Left lung (tissue), 14 donors: ENCODE measurements around the gene FAM229A. TPM values are rescaled to one million over a fixed set of nuclear protein-coding genes. Genes with fewer than 3 reads are reported as not detected.

Source experiments
- ATAC-seq: fragments of 200-7000 bp; cut with Tn5 transposase; one replicate; pipeline ENCODE4 v1.9.1; 2020; ENCODE audit warnings: moderate library complexity
- DNase-seq, 4 donors: peaks; one replicate each; pipeline ENCODE4 v3.0.0-alpha.2; 2013 to 2020
- H3K27ac ChIP-seq, 2 donors: fragments of 200-600 bp; sonication (generic) in 1 of 2; one replicate each; pipeline versions ENCODE4 v1.5.0 to v1.8.0; 2020 to 2021
- H3K27me3 ChIP-seq, 2 donors: fragments of 200-600 bp; sonication (generic) in 1 of 2; one replicate each; pipeline versions ENCODE4 v1.5.0 to v1.8.0; 2020 to 2021
- H3K36me3 ChIP-seq, 2 donors: fragments of 200-600 bp; sonication (generic) in 1 of 2; one replicate each; pipeline versions ENCODE4 v1.5.0 to v1.8.0; 2020 to 2021
- H3K4me1 ChIP-seq, 2 donors: fragments of 200-600 bp; one replicate each; pipeline ENCODE4 v1.8.0; 2021
- H3K4me3 ChIP-seq, 2 donors: fragments of 200-600 bp; sonication (generic) in 1 of 2; one replicate each; pipeline versions ENCODE4 v1.5.0 to v1.8.0; 2020 to 2021; ENCODE audit warnings: mild to moderate bottlenecking in 1 of 2
- H3K9me3 ChIP-seq, 2 donors: fragments of 200-600 bp; sonication (generic) in 1 of 2; one replicate each; pipeline versions ENCODE4 v1.5.0 to v1.8.0; 2020 to 2021
- intact Hi-C, 2 donors: fragments of 100-400 bp; cut with DNase I; formaldehyde crosslinking; loops; one replicate each; pipeline versions ENCODE4 v1.11.2 to v1.14.2; 2022
- long read RNA-seq, 12 donors: library from polyadenylated mRNA in 2 of 12; unstranded in 2 of 12; transcript quantifications; one replicate each; pipeline ENCODE4 v2.0.0 and lab custom pipeline, GENCODE V29; 2019 to 2026
- polyA plus RNA-seq, 6 donors: library from polyadenylated mRNA; unstranded; fragments of 120-200 nt; gene quantifications; one replicate each; pipeline ENCODE4 v1.2.1, GENCODE V29; 2013; ENCODE audit not compliant: insufficient read length in 6 of 6
- total RNA-seq, 2 donors: library from RNA; stranded (reverse); fragmentation: NEBNext Ultra II Directional; extraction: Animal tissue kit (Norgen Biotek cat#: 25700); gene quantifications; one replicate each; pipeline ENCODE4 v1.2.1, GENCODE V29; 2021
- TF ChIP-seq, protein P1 (sequence below), 2 donors: fragments of 200-600 bp; sonication (generic) in 1 of 2; IDR thresholded peaks; one replicate each; pipeline versions ENCODE4 v1.5.0 to v1.8.0; 2021; ENCODE audit warnings: antibody characterized with exemption in 2 of 2
- donor health status: DM: no; HTN: yes; CAD: no.
- donor health status: DM: no; HTN: no; CAD: no.

Gene FAM229A, protein sequence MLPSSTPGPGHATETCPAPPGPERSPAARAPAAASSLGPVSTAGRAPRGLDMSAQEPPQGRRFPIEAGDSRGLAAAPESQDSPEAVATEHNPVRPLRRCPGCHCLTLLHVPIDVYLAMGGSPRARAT
- 1 to 10 TPM; 4.4 to 5.7 TPM for total RNA-seq
- 10 to 100 TPM in 1 of 6 donors, 1 to 10 TPM in 5; 5.5 to 14.0 (median 8.4) TPM for polyA plus RNA-seq
- long read RNA-seq, donor 1, transcript FAM229A-204 (3 exons, 699 nt): major isoform, 5 of 6 reads
- long read RNA-seq, donor 1, partial matches to known transcripts: 0 of 6 reads
- long read RNA-seq, donor 1, other reads (novel, unspliced or antisense): 0 of 6 reads
- long read RNA-seq, donor 2, partial matches to known transcripts: 6 of 10 reads
- long read RNA-seq, donor 2, other reads (novel, unspliced or antisense): 0 of 10 reads
- long read RNA-seq, donor 3, partial matches to known transcripts: 0 of 6 reads
- long read RNA-seq, donor 3, other reads (novel, unspliced or antisense): 0 of 6 reads
- long read RNA-seq, donor 4, partial matches to known transcripts: 0 of 2 reads
- long read RNA-seq, donor 4, other reads (novel, unspliced or antisense): 0 of 2 reads
- long read RNA-seq, donor 5, partial matches to known transcripts: 0 of 5 reads
- long read RNA-seq, donor 5, other reads (novel, unspliced or antisense): 0 of 5 reads
- long read RNA-seq, donor 6, partial matches to known transcripts: 0 of 3 reads
- long read RNA-seq, donor 6, other reads (novel, unspliced or antisense): 0 of 3 reads
- long read RNA-seq, donor 7, transcript FAM229A-204 (3 exons, 699 nt): major isoform, 6 of 7 reads
- long read RNA-seq, donor 7, partial matches to known transcripts: 0 of 7 reads
- long read RNA-seq, donor 7, other reads (novel, unspliced or antisense): 0 of 7 reads
- long read RNA-seq, donor 8, partial matches to known transcripts: 0 of 3 reads
- long read RNA-seq, donor 8, other reads (novel, unspliced or antisense): 0 of 3 reads
- long read RNA-seq, donor 9: 0 reads
- long read RNA-seq, donor 10: 0 reads
- long read RNA-seq, donor 11, transcript FAM229A-202 (2 exons, 2,759 nt): major isoform, 8 of 12 reads
- long read RNA-seq, donor 11, partial matches to known transcripts: 0 of 12 reads
- long read RNA-seq, donor 11, other reads (novel, unspliced or antisense): 0 of 12 reads
- long read RNA-seq, donor 12, partial matches to known transcripts: 0 of 4 reads
- long read RNA-seq, donor 12, other reads (novel, unspliced or antisense): 0 of 4 reads

DNA sequence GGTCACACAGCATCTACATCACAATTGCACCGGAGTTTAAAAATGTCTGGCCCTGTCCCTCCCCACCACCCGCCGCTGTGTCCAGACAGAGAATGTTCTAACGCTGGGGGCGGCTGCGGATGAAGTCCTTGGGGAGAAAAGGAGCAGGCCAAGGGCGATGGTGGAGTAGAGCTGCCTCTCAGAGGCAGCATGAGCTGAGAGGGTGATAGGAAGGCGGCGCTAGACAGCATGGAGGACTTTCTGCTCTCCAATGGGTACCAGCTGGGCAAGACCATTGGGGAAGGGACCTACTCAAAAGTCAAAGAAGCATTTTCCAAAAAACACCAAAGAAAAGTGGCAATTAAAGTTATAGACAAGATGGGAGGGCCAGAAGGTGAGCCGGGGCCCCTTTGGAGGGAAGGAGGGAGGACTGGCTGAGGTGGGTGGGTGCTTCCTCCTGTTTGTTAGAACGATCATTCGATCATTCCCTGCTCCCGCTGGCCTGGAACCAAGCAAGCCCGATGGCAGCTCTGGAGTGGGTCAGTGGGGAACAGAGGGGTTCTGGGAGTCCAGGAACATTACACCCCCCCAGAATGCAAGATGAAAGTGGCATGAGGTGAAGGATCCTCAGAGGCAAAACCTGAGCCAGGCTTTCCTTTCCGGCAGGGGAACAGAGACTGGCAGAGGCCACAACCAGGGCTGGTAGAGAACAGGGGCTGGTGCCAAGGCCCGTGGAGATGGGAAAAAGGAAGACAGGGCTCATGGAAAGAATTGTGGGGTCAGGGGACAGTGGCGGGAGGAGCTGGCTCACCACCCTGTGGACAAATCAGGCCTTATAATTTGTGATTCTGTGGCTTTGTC is at the start of gene FAM229A, which contains the start of gene TSSK3:
Gene FAM229A (minus strand): TSS at position 12 of the 840 bp plus-strand sequence. CDS start 394 bp downstream, outside the sequence.
Gene TSSK3 (plus strand): TSS at position 66 of the 840 bp plus-strand sequence. CDS start 163 bp downstream, at position 229.
- DNase-seq: peak in 1 of 4 donors; percentile 41
- TF ChIP-seq, protein P1, sequence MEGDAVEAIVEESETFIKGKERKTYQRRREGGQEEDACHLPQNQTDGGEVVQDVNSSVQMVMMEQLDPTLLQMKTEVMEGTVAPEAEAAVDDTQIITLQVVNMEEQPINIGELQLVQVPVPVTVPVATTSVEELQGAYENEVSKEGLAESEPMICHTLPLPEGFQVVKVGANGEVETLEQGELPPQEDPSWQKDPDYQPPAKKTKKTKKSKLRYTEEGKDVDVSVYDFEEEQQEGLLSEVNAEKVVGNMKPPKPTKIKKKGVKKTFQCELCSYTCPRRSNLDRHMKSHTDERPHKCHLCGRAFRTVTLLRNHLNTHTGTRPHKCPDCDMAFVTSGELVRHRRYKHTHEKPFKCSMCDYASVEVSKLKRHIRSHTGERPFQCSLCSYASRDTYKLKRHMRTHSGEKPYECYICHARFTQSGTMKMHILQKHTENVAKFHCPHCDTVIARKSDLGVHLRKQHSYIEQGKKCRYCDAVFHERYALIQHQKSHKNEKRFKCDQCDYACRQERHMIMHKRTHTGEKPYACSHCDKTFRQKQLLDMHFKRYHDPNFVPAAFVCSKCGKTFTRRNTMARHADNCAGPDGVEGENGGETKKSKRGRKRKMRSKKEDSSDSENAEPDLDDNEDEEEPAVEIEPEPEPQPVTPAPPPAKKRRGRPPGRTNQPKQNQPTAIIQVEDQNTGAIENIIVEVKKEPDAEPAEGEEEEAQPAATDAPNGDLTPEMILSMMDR (IDR thresholded peaks at IDR 0.05): no peak
- intact Hi-C loops: no loop called here
- ATAC-seq: no peak
- Histone ChIP-seq H3K4me1 (peaks cover 10 to 14% of the 10 kb centered on the region in 2 donors), H3K36me3 (peaks cover 0 to 48% of the 10 kb centered on the region in 2 donors), H3K9me3 (no peaks in the 10 kb centered on the region), H3K27ac (peak within 1 kb of the TSS in 1 of 2 donors; percentile 28), H3K4me3 (peak within 1 kb of the TSS; percentile 29 to 30), H3K27me3 (peaks cover 0 to 20% of the 10 kb centered on the region in 2 donors)

DNA sequence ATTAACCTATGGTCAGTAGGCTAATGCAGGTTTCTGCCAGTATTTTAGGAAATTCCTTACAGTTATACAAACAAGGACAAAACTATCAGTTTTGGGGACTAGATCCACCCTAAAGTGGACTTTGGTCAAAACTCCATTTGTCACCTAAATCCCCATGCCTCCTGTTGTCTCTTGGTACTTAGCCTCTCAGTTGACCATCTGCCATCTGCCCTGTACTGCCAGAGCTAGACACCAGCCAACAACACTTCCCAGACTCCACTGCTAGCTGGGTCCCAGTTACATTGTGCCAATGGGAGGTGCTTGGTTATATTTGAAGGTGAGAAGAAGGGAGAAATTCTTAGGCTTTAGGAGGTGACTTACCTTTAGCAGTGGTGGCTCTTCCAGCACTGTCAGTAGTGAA is 49.0 kb upstream of the FAM229A start:
- H3K36me3 ChIP-seq: no peaks in the 10 kb centered on the region
- no peaks in the 10 kb centered on the region for H3K4me1 ChIP-seq
- H3K9me3 ChIP-seq: peaks cover 0 to 6% of the 10 kb centered on the region in 2 donors
- H3K27me3 ChIP-seq: peaks cover 0 to 6% of the 10 kb centered on the region in 2 donors
- H3K27ac ChIP-seq: no peak overlapping the region
- ATAC-seq (no peak), DNase-seq (no peak)
- intact Hi-C loops: no loop called here
- TF ChIP-seq, protein P1 (IDR thresholded peaks at IDR 0.05): no peak
- no peak overlapping the region for H3K4me3 ChIP-seq

DNA sequence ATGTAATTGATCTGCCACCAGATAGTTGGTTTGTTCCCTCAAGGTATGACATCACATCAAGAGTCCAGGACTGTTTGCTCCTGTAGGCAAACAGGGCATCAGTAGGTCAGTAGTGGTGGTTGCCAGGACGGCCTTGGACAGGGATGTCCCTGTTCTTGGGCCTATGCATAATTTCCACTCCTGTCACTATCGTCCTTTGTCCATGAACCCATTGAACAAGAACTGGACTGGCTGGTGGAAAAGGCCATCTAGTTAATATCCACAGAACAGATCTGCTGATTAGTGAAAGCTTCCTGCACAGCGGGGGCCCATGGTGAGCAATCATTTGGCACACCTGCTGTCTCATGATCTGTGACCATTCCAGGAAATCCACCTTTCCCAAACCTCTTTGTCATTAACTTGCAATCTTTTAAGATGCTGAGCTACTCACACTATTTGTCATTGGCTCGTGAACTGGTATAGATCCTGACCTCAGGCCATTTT is 44.4 kb upstream of the FAM229A start:
- H3K27me3 ChIP-seq: no peaks in the 10 kb centered on the region
- ATAC-seq: no peak
- no peak for DNase-seq
- H3K27ac ChIP-seq: no peak overlapping the region
- H3K4me1 ChIP-seq: no peaks in the 10 kb centered on the region
- intact Hi-C loops: no loop called here
- H3K36me3 ChIP-seq: no peaks in the 10 kb centered on the region
- no peak overlapping the region for H3K4me3 ChIP-seq
- TF ChIP-seq, protein P1 (IDR thresholded peaks at IDR 0.05): no peak
- no peaks in the 10 kb centered on the region for H3K9me3 ChIP-seq

DNA sequence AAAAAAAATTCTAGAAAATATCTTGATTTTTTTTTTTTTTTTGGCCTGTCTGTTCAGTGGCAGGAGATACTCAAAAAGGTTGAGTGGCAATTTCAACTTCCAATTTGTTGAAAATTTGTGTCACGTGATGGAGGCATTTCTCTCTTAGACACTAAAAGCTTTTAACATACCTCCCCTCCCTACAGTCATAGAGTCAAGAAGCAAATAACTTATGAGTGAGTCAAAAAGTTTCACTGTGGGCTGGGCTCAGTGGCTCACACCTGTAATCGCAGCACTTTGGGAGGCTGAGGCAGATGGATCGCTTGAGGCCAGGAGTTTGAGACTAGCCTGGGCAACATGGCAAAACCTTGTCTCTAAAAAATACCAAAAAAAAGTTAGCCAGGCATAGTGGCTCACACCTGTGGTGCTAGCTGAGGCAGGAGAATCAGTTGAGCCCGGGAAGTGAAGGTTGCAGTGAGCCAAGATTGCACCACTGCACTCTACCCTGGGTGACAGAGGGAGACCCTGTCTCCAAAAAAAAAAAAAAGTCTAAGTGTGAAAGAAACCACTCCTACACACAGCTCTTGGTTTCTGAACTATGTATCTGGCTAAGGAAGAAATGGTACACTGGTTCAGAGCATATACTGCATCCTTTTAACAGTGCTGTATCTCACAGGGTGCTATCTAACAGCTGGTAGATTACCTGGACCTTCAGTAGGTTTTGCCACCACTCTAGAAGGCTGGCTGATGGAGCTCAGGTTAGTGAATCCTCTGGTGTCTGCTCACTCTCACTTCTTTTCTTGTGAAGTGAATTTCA is 43.6 kb upstream of the FAM229A start:
- TF ChIP-seq, protein P1 (IDR thresholded peaks at IDR 0.05): no peak
- intact Hi-C loops: no loop called here

More for the DNA sequence above, 43.6 kb upstream of the FAM229A start:
- no peaks in the 10 kb centered on the region for H3K9me3 ChIP-seq
- H3K27ac ChIP-seq: no peak overlapping the region
- ATAC-seq (peak; percentile 39), DNase-seq (no peak)
- no peak overlapping the region for H3K4me3 ChIP-seq
- H3K36me3 ChIP-seq: no peaks in the 10 kb centered on the region
- no peaks in the 10 kb centered on the region for H3K27me3 ChIP-seq
- H3K4me1 ChIP-seq: peaks cover 0 to 5% of the 10 kb centered on the region in 2 donors
